H1 (cell line): ENCODE results near the gene MARCHF2. TPM values are rescaled to one million over a fixed set of nuclear protein-coding genes. Genes with fewer than 3 reads are reported as not detected.

Source experiments
- CTCF ChIA-PET: fragments of 300-600 bp; sonication (Branson Sonifier 250); formaldehyde crosslinking; loops from one replicate; lab custom pipeline; 2021; ENCODE audit not compliant: partially characterized antibody; lab: Charles Lee
- POLR2A ChIA-PET: fragments of 300-600 bp; sonication (Branson Sonifier 250); formaldehyde crosslinking; loops from one replicate; lab custom pipeline; 2021; ENCODE audit warnings: inconsistent platforms; ENCODE audit not compliant: partially characterized antibody; lab: Charles Lee
- DNase-seq, 2 experiments: peaks; one replicate each; pipeline versions ENCODE4 v3.0.0 to v3.0.0-alpha.2; 2010 to 2022; ENCODE audit warnings: low spot score in 2 of 2, low read depth in 1 of 2, mixed read lengths in 1 of 2
- FAIRE-seq: peaks from 2 replicates; lab custom pipeline; 2011; peaks lifted over from hg19 to GRCh38; lab: Jason Lieb, UNC
- H2AFZ ChIP-seq: 2 replicates; pipeline ENCODE4 v1.8.1; 2012; ENCODE audit warnings: low read length, inconsistent platforms
- H2AK5ac ChIP-seq: 2 replicates; pipeline ENCODE4 v1.6.1; 2013; ENCODE audit warnings: low read depth, low read length
- H2BK120ac ChIP-seq: replicated peaks from 2 replicates; pipeline ENCODE3; 2013; ENCODE audit warnings: low read depth, low read length, inconsistent platforms
- H2BK12ac ChIP-seq: 2 replicates; pipeline ENCODE4 v1.6.1; 2013; ENCODE audit warnings: low read depth, low read length
- H2BK15ac ChIP-seq: 2 replicates; pipeline ENCODE4 v1.6.1; 2013; ENCODE audit warnings: low read length
- H2BK20ac ChIP-seq: 2 replicates; pipeline ENCODE4 v1.6.1; 2013; ENCODE audit warnings: low read length
- H2BK5ac ChIP-seq: 2 replicates; pipeline ENCODE4 v1.6.1; 2013; ENCODE audit warnings: low read depth, low read length
- H3K14ac ChIP-seq: 2 replicates; pipeline ENCODE4 v1.6.1; 2013; ENCODE audit warnings: inconsistent platforms; ENCODE audit not compliant: insufficient read length
- H3K18ac ChIP-seq: 2 replicates; pipeline ENCODE4 v1.6.1; 2013; ENCODE audit warnings: low read length; ENCODE audit errors: extremely low read depth
- H3K23ac ChIP-seq: 2 replicates; pipeline ENCODE4 v1.6.1; 2013; ENCODE audit warnings: inconsistent platforms; ENCODE audit not compliant: insufficient read length
- H3K23me2 ChIP-seq: 2 replicates; pipeline ENCODE4 v1.6.1; 2013; ENCODE audit warnings: low read depth, low read length
- H3K27ac ChIP-seq: 2 replicates; pipeline ENCODE4 v1.6.1; 2011; ENCODE audit warnings: low read depth, low read length, inconsistent platforms
- H3K27me3 ChIP-seq, 4 experiments: replicated peaks in 1 of 4; 1 replicate in 1 of 4; 2 replicates in 3 of 4; pipeline versions ENCODE4 v1.6.1 to v1.8.1; 2011 to 2013; ENCODE audit warnings: low read length in 3 of 4, mild to moderate bottlenecking in 3 of 4, inconsistent platforms in 2 of 4, mixed read lengths in 2 of 4, moderate library complexity in 1 of 4; ENCODE audit not compliant: control insufficient read depth in 3 of 4, insufficient read depth in 3 of 4; ENCODE audit errors: extremely low read depth in 1 of 4
- H3K36me3 ChIP-seq, 4 experiments: 2 replicates each; pipeline versions ENCODE4 v1.6.1 to v1.8.1; 2011 to 2013; ENCODE audit warnings: mild to moderate bottlenecking in 4 of 4, low read length in 3 of 4, moderate library complexity in 2 of 4, control low read depth in 1 of 4, inconsistent platforms in 1 of 4; ENCODE audit not compliant: insufficient read depth in 4 of 4, control insufficient read depth in 2 of 4
- H3K4ac ChIP-seq: replicated peaks from 2 replicates; pipeline ENCODE3; 2013; ENCODE audit warnings: low read length, low read depth, mixed read lengths, inconsistent platforms; ENCODE audit not compliant: insufficient read length
- H3K4me1 ChIP-seq, 4 experiments: replicated peaks in 1 of 4; 1 replicate in 1 of 4; 2 replicates in 3 of 4; pipeline versions ENCODE4 v1.6.1 to v1.8.1; 2011 to 2013; ENCODE audit warnings: low read length in 3 of 4, inconsistent platforms in 2 of 4, mixed read lengths in 1 of 4; ENCODE audit not compliant: insufficient read depth in 4 of 4, control insufficient read depth in 3 of 4
- H3K4me2 ChIP-seq, 2 experiments: 2 replicates each; pipeline versions ENCODE4 v1.6.1 to v1.8.1; 2011 to 2013; ENCODE audit warnings: low read depth in 2 of 2, low read length in 2 of 2, control low read depth in 1 of 2, inconsistent platforms in 1 of 2, mild to moderate bottlenecking in 1 of 2; ENCODE audit not compliant: insufficient read depth in 1 of 2
- H3K4me3 ChIP-seq, 4 experiments: fragments of 200-600, 300-600 bp in 1 of 4; sonication (generic), shearing (Covaris generic), sonication (Bioruptor Twin) in 1 of 4; 2 replicates each; pipeline versions ENCODE4 v1.5.1 to v1.8.1; 2011 to 2016; ENCODE audit warnings: low read length in 4 of 4, low read depth in 3 of 4, control low read depth in 2 of 4, inconsistent platforms in 2 of 4, mild to moderate bottlenecking in 2 of 4, mixed read lengths in 1 of 4, moderate library complexity in 1 of 4; ENCODE audit not compliant: insufficient read depth in 2 of 4; ENCODE audit errors: extremely low read depth in 1 of 4
- H3K56ac ChIP-seq: replicated peaks from 2 replicates; pipeline ENCODE3; 2013; ENCODE audit warnings: low read depth, mild to moderate bottlenecking, mixed read lengths, low read length, inconsistent platforms; ENCODE audit not compliant: insufficient read length
- H3K79me1 ChIP-seq: 2 replicates; pipeline ENCODE4 v1.6.1; 2013; ENCODE audit warnings: low read depth, low read length, control low read depth
- H3K79me2 ChIP-seq, 2 experiments: 2 replicates each; pipeline versions ENCODE4 v1.6.1 to v1.8.1; 2012 to 2013; ENCODE audit warnings: low read length in 2 of 2, mild to moderate bottlenecking in 2 of 2, inconsistent platforms in 1 of 2; ENCODE audit not compliant: insufficient read depth in 2 of 2, control insufficient read depth in 1 of 2
- H3K9ac ChIP-seq, 4 experiments: replicated peaks in 1 of 4; 1 replicate in 1 of 4; 2 replicates in 3 of 4; pipeline versions ENCODE4 v1.6.1 to v1.8.1; 2011 to 2013; ENCODE audit warnings: low read depth in 3 of 4, low read length in 3 of 4, control low read depth in 2 of 4, mild to moderate bottlenecking in 2 of 4, moderate library complexity in 2 of 4, inconsistent platforms in 1 of 4; ENCODE audit errors: extremely low read depth in 1 of 4
- H3K9me3 ChIP-seq, 2 experiments: 2 replicates each; pipeline versions ENCODE4 v1.6.1 to v1.8.1; 2012 to 2013; ENCODE audit warnings: mild to moderate bottlenecking in 2 of 2, moderate library complexity in 2 of 2, control low read depth in 1 of 2, inconsistent platforms in 1 of 2, low read depth in 1 of 2, low read length in 1 of 2, mixed read lengths in 1 of 2; ENCODE audit not compliant: insufficient read depth in 2 of 2
- H4K20me1 ChIP-seq, 2 experiments: replicated peaks in 1 of 2; 2 replicates each; pipeline versions ENCODE3 to v1.8.1; 2011 to 2013; ENCODE audit warnings: inconsistent platforms in 2 of 2, low read length in 2 of 2, mild to moderate bottlenecking in 1 of 2; ENCODE audit not compliant: insufficient read depth in 2 of 2, control insufficient read depth in 1 of 2
- H4K5ac ChIP-seq: 2 replicates; pipeline ENCODE4 v1.6.1; 2013; ENCODE audit warnings: low read length, low read depth, mixed read lengths, inconsistent platforms; ENCODE audit not compliant: insufficient read length
- H4K8ac ChIP-seq: 2 replicates; pipeline ENCODE4 v1.8.0; 2013; ENCODE audit warnings: mild to moderate bottlenecking, moderate library complexity, low read length, inconsistent platforms; ENCODE audit not compliant: insufficient read depth; ENCODE audit errors: extremely low read depth
- H4K91ac ChIP-seq: replicated peaks from 2 replicates; pipeline ENCODE3; 2013; ENCODE audit warnings: low read length, mixed read lengths, inconsistent platforms; ENCODE audit not compliant: insufficient read length
- BACH1 ChIP-seq: IDR thresholded peaks from 2 replicates; pipeline ENCODE4 v1.6.1; 2012; ENCODE audit warnings: low read length, improper control_type of control experiment
- BRCA1 ChIP-seq: IDR thresholded peaks from 2 replicates; pipeline ENCODE4 v1.6.1; 2012; ENCODE audit warnings: low read depth, low read length, improper control_type of control experiment
- CBX8 ChIP-seq: fragments of 300-800, 300-1000 bp; sonication (generic); IDR thresholded peaks from 2 replicates; pipeline ENCODE4 v1.7.1; 2016; ENCODE audit warnings: low read depth, low read length, borderline replicate concordance
- CEBPB ChIP-seq: IDR thresholded peaks from 2 replicates; pipeline ENCODE4 v1.6.1; 2012; ENCODE audit warnings: low read depth, low read length
- CHD1 ChIP-seq: IDR thresholded peaks from 2 replicates; pipeline ENCODE4 v1.6.1; 2012; ENCODE audit warnings: low read depth, low read length, improper control_type of control experiment
- EGR1 ChIP-seq: IDR thresholded peaks from 2 replicates; pipeline ENCODE4 v1.6.1; 2011; ENCODE audit warnings: low read depth, low read length, borderline replicate concordance
- GABPA ChIP-seq: IDR thresholded peaks from 2 replicates; pipeline ENCODE4 v1.6.1; 2011; ENCODE audit warnings: mild to moderate bottlenecking, low read length, moderate library complexity, borderline replicate concordance; ENCODE audit not compliant: insufficient read depth
- GTF2F1 ChIP-seq: IDR thresholded peaks from 2 replicates; pipeline ENCODE4 v1.6.1; 2012; ENCODE audit warnings: low read depth, low read length, improper control_type of control experiment, borderline replicate concordance
- MAFK ChIP-seq: IDR thresholded peaks from 2 replicates; pipeline ENCODE4 v1.6.1; 2012; ENCODE audit warnings: low read depth, mild to moderate bottlenecking, improper control_type of control experiment, low read length
- NANOG ChIP-seq: IDR thresholded peaks from 2 replicates; pipeline ENCODE4 v1.6.1; 2011; ENCODE audit warnings: low read length, low read depth, mild to moderate bottlenecking, inconsistent platforms; ENCODE audit not compliant: insufficient read depth, poor library complexity, severe bottlenecking
- POLR2AphosphoS5 ChIP-seq: IDR thresholded peaks from 2 replicates; pipeline ENCODE4 v1.6.1; 2011; ENCODE audit warnings: low read depth, low read length
- RFX5 ChIP-seq: IDR thresholded peaks from 2 replicates; pipeline ENCODE4 v1.6.1; 2011; ENCODE audit warnings: low read depth, low read length, improper control_type of control experiment, borderline replicate concordance
- TAF7 ChIP-seq: optimal IDR thresholded peaks from 2 replicates; pipeline ENCODE3; 2011; ENCODE audit warnings: low read depth, mild to moderate bottlenecking, inconsistent platforms, low read length, moderate library complexity, borderline replicate concordance
- TEAD4 ChIP-seq: IDR thresholded peaks from 2 replicates; pipeline ENCODE4 v1.6.1; 2012; ENCODE audit warnings: low read depth, low read length, inconsistent platforms, mixed read lengths
- ZNF274 ChIP-seq: IDR thresholded peaks from 2 replicates; pipeline ENCODE4 v1.7.0; 2012; ENCODE audit warnings: low read length, borderline replicate concordance; ENCODE audit errors: extremely low read depth
- WGBS, 2 experiments: shearing (Covaris generic) in 1 of 2; methylation state at CpG; one replicate each; pipeline versions ENCODE4 v1.1.6 to v1.1.7; 2013 to 2015; ENCODE audit warnings: low lambda C conversion rate in 2 of 2, mixed read lengths in 2 of 2, inconsistent platforms in 1 of 2, low coverage in 1 of 2, missing lambda C conversion rate in 1 of 2; ENCODE audit not compliant: insufficient replicate concordance in 2 of 2, insufficient coverage in 1 of 2, insufficient read length in 1 of 2; ENCODE audit errors: extremely low coverage in 1 of 2, missing lambda C conversion rate in 1 of 2; 5-methylcytosine and 5-hydroxymethylcytosine counted together
- polyA plus RNA-seq, 7 experiments: library from polyadenylated mRNA; depleted of rRNA in 3 of 7; stranded (reverse) in 5 of 7; unstranded in 2 of 7; fragments of >200 nt in 5 of 7; fragments of 200-250 nt in 2 of 7; gene quantifications; 1 replicate in 5 of 7; 2 replicates in 1 of 7; 4 replicates in 1 of 7; pipeline versions ENCODE4 v1.2.1 to v1.2.3, GENCODE V29; 2011 to 2013; ENCODE audit warnings: missing spikeins in 2 of 7, mixed read lengths in 2 of 7
- total RNA-seq: library from RNA; stranded (reverse); fragmentation: NEBNext Ultra II Directional; extraction: Animal tissue kit (Norgen Biotek cat#: 25700); gene quantifications from 2 replicates; pipeline ENCODE4 v1.2.1, GENCODE V29; 2021

MARCHF2 gene
- total and polyA plus RNA-seq, 2 of the 8 experiments (the other 6 are each of a cell fraction or from before 2014, with no cell fraction given), result 18.5 to 46.2 TPM

GRCh38 chr19:8466018-8466417 lies 52.9 kb downstream of the MARCHF2 start:
- Histone ChIP-seq H3K27ac (no peak overlapping the region), H3K23me2 (no peaks in the 10 kb centered on the region), H3K14ac (no peak overlapping the region), H3K9ac (no peak overlapping the region), H3K56ac (no peak overlapping the region), H4K5ac (no peak overlapping the region), H3K79me1 (peaks cover 21% of the 10 kb centered on the region), H3K9me3 (no peaks in the 10 kb centered on the region), H2BK5ac (no peak overlapping the region), H3K4ac (no peak overlapping the region), H2AFZ (no peak overlapping the region), H3K23ac (no peak overlapping the region), H3K18ac (no peak overlapping the region), H2AK5ac (no peak overlapping the region), H4K8ac (no peak overlapping the region; the same call in 1 of the 2 replicates), H3K27me3 (no peaks in the 10 kb centered on the region), H3K36me3 (peaks cover 52 to 93% (median 82%) of the 10 kb centered on the region in 4 experiments), H2BK120ac (no peak overlapping the region), H3K79me2 (peaks cover 34 to 91% of the 10 kb centered on the region in 2 experiments), H4K20me1 (peaks cover 26 to 44% of the 10 kb centered on the region in 2 experiments), H2BK20ac (no peak overlapping the region), H2BK15ac (no peak overlapping the region), H3K4me3 (no peak overlapping the region), H3K4me1 (no peaks in the 10 kb centered on the region; a peak in 1 of 7 replicates), H4K91ac (no peak overlapping the region), H2BK12ac (no peak overlapping the region), H3K4me2 (no peak overlapping the region)
- no peak for TF ChIP-seq BACH1
- TF ChIP-seq ZNF274, result no peak
- no peak for TF ChIP-seq TAF7
- no peak for TF ChIP-seq GABPA
- TF ChIP-seq TEAD4, result no peak
- TF ChIP-seq POLR2AphosphoS5, result no peak
- TF ChIP-seq EGR1, result no peak
- no peak for TF ChIP-seq CEBPB
- no peak for TF ChIP-seq RFX5
- no peak for TF ChIP-seq BRCA1
- no peak for TF ChIP-seq MAFK
- no peak for TF ChIP-seq NANOG
- TF ChIP-seq CHD1, result no peak
- TF ChIP-seq GTF2F1, result no peak
- TF ChIP-seq CBX8, result no peak
- POLR2A ChIA-PET, result interaction anchor here (1.0 to 1.8 kb wide), 5 partner anchors 10 to 34 kb away, joined by 3 to 7 read pairs (median 4); no protein-coding TSS in a partner anchor
- DNase-seq (no peak), FAIRE-seq (no peak)
- CTCF ChIA-PET, result interaction anchor here (1.4 kb wide), 1 partner anchor 112 kb away, joined by 3 read pairs; no protein-coding TSS in a partner anchor
- 92% methylated on average over 4 of the region's 4 CpGs; no CpG with 5 or more reads in 1 of the 2 experiments for WGBS, 2 experiments
